ENCODE data around the gene HMCN2.

GRCh38 chr9:130459151-130459550, 193.6 kb downstream of the HMCN2 start:
- TF ChIP-seq CTCF (IDR thresholded peaks at IDR 0.05): no peak
- no peak for TF ChIP-seq POLR2A (IDR thresholded peaks at IDR 0.05)

All from right lobe of liver (tissue), 4 donors.